Measurements from ENCODE around the gene GCDH. TPM values are rescaled to one million over a fixed set of nuclear protein-coding genes. Genes with fewer than 3 reads are reported as not detected.

GCDH gene
- total RNA-seq, 1 donor from 2014 or later: 46.8 TPM

- peaks cover 21% of the 10 kb centered on the region for H3K27me3 Mint-ChIP-seq
- no peaks in the 10 kb centered on the region for H3K36me3 Mint-ChIP-seq
- no peaks in the 10 kb centered on the region for H3K9me3 Mint-ChIP-seq
- TF ChIP-seq, protein P1, sequence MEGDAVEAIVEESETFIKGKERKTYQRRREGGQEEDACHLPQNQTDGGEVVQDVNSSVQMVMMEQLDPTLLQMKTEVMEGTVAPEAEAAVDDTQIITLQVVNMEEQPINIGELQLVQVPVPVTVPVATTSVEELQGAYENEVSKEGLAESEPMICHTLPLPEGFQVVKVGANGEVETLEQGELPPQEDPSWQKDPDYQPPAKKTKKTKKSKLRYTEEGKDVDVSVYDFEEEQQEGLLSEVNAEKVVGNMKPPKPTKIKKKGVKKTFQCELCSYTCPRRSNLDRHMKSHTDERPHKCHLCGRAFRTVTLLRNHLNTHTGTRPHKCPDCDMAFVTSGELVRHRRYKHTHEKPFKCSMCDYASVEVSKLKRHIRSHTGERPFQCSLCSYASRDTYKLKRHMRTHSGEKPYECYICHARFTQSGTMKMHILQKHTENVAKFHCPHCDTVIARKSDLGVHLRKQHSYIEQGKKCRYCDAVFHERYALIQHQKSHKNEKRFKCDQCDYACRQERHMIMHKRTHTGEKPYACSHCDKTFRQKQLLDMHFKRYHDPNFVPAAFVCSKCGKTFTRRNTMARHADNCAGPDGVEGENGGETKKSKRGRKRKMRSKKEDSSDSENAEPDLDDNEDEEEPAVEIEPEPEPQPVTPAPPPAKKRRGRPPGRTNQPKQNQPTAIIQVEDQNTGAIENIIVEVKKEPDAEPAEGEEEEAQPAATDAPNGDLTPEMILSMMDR (conservative IDR thresholded peaks at IDR 0.05): peak; percentile 100
- H3K4me3 Mint-ChIP-seq: peak overlapping the region; percentile 54
- H3K4me1 Mint-ChIP-seq (ENCODE audit: unreplicated experiment): no peaks in the 10 kb centered on the region
- peak; percentile 95 for DNase-seq (ENCODE audit: extremely low spot score, unreplicated experiment)
- H3K27ac Mint-ChIP-seq: no peak overlapping the region
Observed at GRCh38 chr19:12847159-12848139, 43.5 kb upstream of the GCDH start.

DNA sequence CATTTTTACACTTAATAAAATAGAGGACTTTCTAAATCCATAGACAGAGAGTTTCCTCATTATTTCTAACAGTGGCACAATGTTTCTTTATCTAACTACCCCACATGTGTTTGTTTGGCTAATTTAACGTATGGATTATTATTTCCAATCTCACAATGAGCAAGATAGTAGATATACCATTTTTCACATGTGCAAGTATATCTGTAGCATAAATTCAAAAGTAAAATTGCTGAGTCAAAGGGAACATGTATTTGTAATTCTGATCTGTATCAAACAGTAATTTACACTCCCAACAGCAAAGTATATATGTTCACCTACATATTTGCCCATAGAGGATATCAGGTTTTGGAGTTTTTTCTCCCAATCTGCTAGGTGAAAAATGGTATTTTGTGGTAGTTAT is 34.3 kb upstream of the GCDH start:
- no peaks in the 10 kb centered on the region for H3K9me3 Mint-ChIP-seq
- H3K27ac Mint-ChIP-seq: no peak overlapping the region
- TF ChIP-seq, protein P1 (conservative IDR thresholded peaks at IDR 0.05): no peak
- no peak overlapping the region for H3K4me3 Mint-ChIP-seq
- H3K27me3 Mint-ChIP-seq: peaks cover 3% of the 10 kb centered on the region
- DNase-seq (ENCODE audit: extremely low spot score, unreplicated experiment): no peak
- no peaks in the 10 kb centered on the region for H3K36me3 Mint-ChIP-seq
- no peaks in the 10 kb centered on the region for H3K4me1 Mint-ChIP-seq (ENCODE audit: unreplicated experiment)

DNA sequence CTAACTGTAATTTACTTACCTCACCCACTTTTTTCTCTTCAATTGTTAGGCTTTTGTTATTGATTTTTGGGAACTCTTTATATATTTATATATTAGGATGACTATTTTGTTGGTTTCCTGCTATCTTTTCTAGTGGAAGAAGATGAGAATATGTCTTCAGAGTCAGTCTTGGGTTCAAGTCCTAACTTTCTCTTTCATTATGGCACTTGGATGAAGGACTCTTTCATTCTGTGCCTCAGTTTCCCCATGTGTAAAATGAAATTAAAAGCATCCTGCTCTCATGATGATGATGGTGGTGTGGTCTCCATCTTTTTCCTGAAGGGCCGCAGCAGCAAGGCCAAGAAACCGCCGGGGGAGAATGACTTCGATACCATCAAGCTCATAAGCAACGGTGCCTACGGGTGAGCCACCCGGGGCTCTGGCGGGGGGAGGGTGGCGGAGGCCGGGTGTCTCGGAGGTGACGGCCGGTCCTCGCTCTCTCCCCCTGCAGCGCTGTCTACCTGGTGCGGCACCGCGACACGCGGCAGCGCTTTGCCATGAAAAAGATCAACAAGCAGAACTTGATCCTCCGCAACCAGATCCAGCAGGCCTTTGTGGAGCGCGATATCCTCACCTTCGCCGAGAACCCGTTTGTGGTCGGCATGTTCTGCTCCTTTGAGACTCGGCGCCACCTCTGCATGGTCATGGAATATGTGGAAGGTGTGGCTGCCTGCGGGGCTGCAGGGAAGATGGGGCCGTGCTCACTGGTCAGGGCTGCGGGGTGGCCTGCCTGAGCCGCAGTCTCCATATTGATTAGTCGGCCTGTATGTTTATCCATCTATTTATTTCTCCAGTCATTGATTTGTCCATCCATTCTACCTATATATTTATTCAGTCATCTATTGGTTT is 32.7 kb upstream of the GCDH start:
- Mint-ChIP-seq H3K27ac (no peak overlapping the region), H3K9me3 (no peaks in the 10 kb centered on the region)

GRCh38 chr19:12859546-12859945 is 31.4 kb upstream of the GCDH start:
- Mint-ChIP-seq H3K27ac (no peak overlapping the region), H3K36me3 (no peaks in the 10 kb centered on the region), H3K27me3 (peaks cover 9% of the 10 kb centered on the region), H3K4me1 (ENCODE audit: unreplicated experiment) (no peaks in the 10 kb centered on the region), H3K4me3 (no peak overlapping the region), H3K9me3 (no peaks in the 10 kb centered on the region)
- DNase-seq (ENCODE audit: extremely low spot score, unreplicated experiment): no peak
- TF ChIP-seq, protein P1 (conservative IDR thresholded peaks at IDR 0.05): no peak

More for the DNA sequence above, 32.7 kb upstream of the GCDH start:
- no peak for DNase-seq (ENCODE audit: extremely low spot score, unreplicated experiment)
- Mint-ChIP-seq H3K4me3 (no peak overlapping the region), H3K36me3 (no peaks in the 10 kb centered on the region), H3K27me3 (peaks cover 5% of the 10 kb centered on the region), H3K4me1 (ENCODE audit: unreplicated experiment) (no peaks in the 10 kb centered on the region)
- TF ChIP-seq, protein P1 (conservative IDR thresholded peaks at IDR 0.05): no peak

- no peaks in the 10 kb centered on the region for H3K9me3 Mint-ChIP-seq
- H3K27me3 Mint-ChIP-seq: peaks cover 9% of the 10 kb centered on the region
- TF ChIP-seq, protein P1 (conservative IDR thresholded peaks at IDR 0.05): no peak
- peaks cover 4% of the 10 kb centered on the region for H3K4me1 Mint-ChIP-seq (ENCODE audit: unreplicated experiment)
- H3K4me3 Mint-ChIP-seq: no peak overlapping the region
- no peak for DNase-seq (ENCODE audit: extremely low spot score, unreplicated experiment)
- no peak overlapping the region for H3K27ac Mint-ChIP-seq
- H3K36me3 Mint-ChIP-seq: no peaks in the 10 kb centered on the region
Observed at GRCh38 chr19:12864143-12864542, 26.8 kb upstream of the GCDH start.
